Measurements from ENCODE around the gene CACNB4. TPM values are rescaled to one million over a fixed set of nuclear protein-coding genes. Genes with fewer than 3 reads are reported as not detected.

CACNB4 gene
- total and polyA plus RNA-seq, 4 experiments from 2014 or later: 0.47 to 0.64 TPM; not detected in 2

GRCh38 chr2:151819920-151820319, 278.9 kb downstream of the CACNB4 start:
- no peak overlapping the region for H3K4me3 Mint-ChIP-seq
- H3K27ac Mint-ChIP-seq: no peak overlapping the region
- peaks cover 5 to 18% of the 10 kb centered on the region in 2 donors for H3K36me3 Mint-ChIP-seq
- Histone ChIP-seq H3K4me3 (ENCODE audit: low read length in 2 of 2) (no peak overlapping the region), H3K27me3 (ENCODE audit: insufficient read depth, low read length) (no peaks in the 10 kb centered on the region), H3K36me3 (ENCODE audit: insufficient read depth, low read length) (no peaks in the 10 kb centered on the region), H3K9me3 (ENCODE audit: control insufficient read depth in 1 of 2, low read length in 2 of 2) (no peaks in the 10 kb centered on the region), H3K27ac (ENCODE audit: low read depth, low read length) (no peak overlapping the region), H3K4me1 (ENCODE audit: insufficient read depth, low read length) (peaks cover 25% of the 10 kb centered on the region)
- H3K4me1 Mint-ChIP-seq: peaks cover 37 to 73% (median 44%) of the 10 kb centered on the region in 4 donors
- ChIA-PET POLR2A (ENCODE audit: partially characterized antibody) (no interaction called here), CTCF (ENCODE audit: partially characterized antibody) (no interaction called here)
- intact Hi-C loops (cut with micrococcal nuclease): no loop called here
- H3K27me3 Mint-ChIP-seq: no peaks in the 10 kb centered on the region
- no peak for DNase-seq
- H3K9me3 Mint-ChIP-seq: no peaks in the 10 kb centered on the region

- CTCF ChIA-PET (ENCODE audit: partially characterized antibody): interaction anchor here (2.9 kb wide), 1 partner anchor 9 kb away, joined by 10 read pairs; no protein-coding TSS in a partner anchor
- peaks cover 8% of the 10 kb centered on the region for H3K4me1 ChIP-seq (ENCODE audit: insufficient read depth, low read length)
- H3K9me3 ChIP-seq (ENCODE audit: control insufficient read depth in 1 of 2, low read length in 2 of 2): no peaks in the 10 kb centered on the region
- no peaks in the 10 kb centered on the region for H3K27me3 ChIP-seq (ENCODE audit: insufficient read depth, low read length)
- peaks cover 8% of the 10 kb centered on the region for H3K36me3 ChIP-seq (ENCODE audit: insufficient read depth, low read length)
- Mint-ChIP-seq H3K9me3 (no peaks in the 10 kb centered on the region), H3K4me1 (peaks cover 22 to 53% (median 26%) of the 10 kb centered on the region in 4 donors), H3K27ac (no peak overlapping the region), H3K27me3 (no peaks in the 10 kb centered on the region), H3K4me3 (no peak overlapping the region), H3K36me3 (peaks cover 17 to 24% of the 10 kb centered on the region in 2 donors)
- H3K4me3 ChIP-seq (ENCODE audit: low read length in 2 of 2): no peak overlapping the region
- POLR2A ChIA-PET (ENCODE audit: partially characterized antibody): no interaction called here
- no peak for DNase-seq
- intact Hi-C loops (cut with micrococcal nuclease): no loop called here
- no peak overlapping the region for H3K27ac ChIP-seq (ENCODE audit: low read depth, low read length)
These were observed 280.9 kb downstream of the CACNB4 start for GRCh38 chr2:151817929-151818328.

GRCh38 chr2:151816843-151817242, 282.0 kb downstream of the CACNB4 start:
- Histone ChIP-seq H3K4me3 (ENCODE audit: low read length in 2 of 2) (no peak overlapping the region), H3K27ac (ENCODE audit: low read depth, low read length) (no peak overlapping the region), H3K27me3 (ENCODE audit: insufficient read depth, low read length) (no peaks in the 10 kb centered on the region), H3K9me3 (ENCODE audit: control insufficient read depth in 1 of 2, low read length in 2 of 2) (no peaks in the 10 kb centered on the region), H3K4me1 (ENCODE audit: insufficient read depth, low read length) (peaks cover 7% of the 10 kb centered on the region), H3K36me3 (ENCODE audit: insufficient read depth, low read length) (peaks cover 12% of the 10 kb centered on the region)
- H3K4me1 Mint-ChIP-seq: peaks cover 14 to 42% (median 19%) of the 10 kb centered on the region in 4 donors
- peaks cover 25 to 32% of the 10 kb centered on the region in 2 donors for H3K36me3 Mint-ChIP-seq
- CTCF ChIA-PET (ENCODE audit: partially characterized antibody): interaction anchor here (1.0 to 2.9 kb wide), 2 partner anchors 10 kb away, joined by 6 to 10 read pairs; no protein-coding TSS in a partner anchor
- no peak for DNase-seq
- H3K9me3 Mint-ChIP-seq: peaks cover 0 to 2% (median 0%) of the 10 kb centered on the region in 8 donors
- no peak overlapping the region for H3K27ac Mint-ChIP-seq
- intact Hi-C loops (cut with micrococcal nuclease): no loop called here
- no peak overlapping the region for H3K4me3 Mint-ChIP-seq
- no peaks in the 10 kb centered on the region for H3K27me3 Mint-ChIP-seq
- POLR2A ChIA-PET (ENCODE audit: partially characterized antibody): interaction anchor here (1.3 kb wide), 1 partner anchor 11 kb away, joined by 7 read pairs; the partner anchor contains the start of gene ARL5A

DNA sequence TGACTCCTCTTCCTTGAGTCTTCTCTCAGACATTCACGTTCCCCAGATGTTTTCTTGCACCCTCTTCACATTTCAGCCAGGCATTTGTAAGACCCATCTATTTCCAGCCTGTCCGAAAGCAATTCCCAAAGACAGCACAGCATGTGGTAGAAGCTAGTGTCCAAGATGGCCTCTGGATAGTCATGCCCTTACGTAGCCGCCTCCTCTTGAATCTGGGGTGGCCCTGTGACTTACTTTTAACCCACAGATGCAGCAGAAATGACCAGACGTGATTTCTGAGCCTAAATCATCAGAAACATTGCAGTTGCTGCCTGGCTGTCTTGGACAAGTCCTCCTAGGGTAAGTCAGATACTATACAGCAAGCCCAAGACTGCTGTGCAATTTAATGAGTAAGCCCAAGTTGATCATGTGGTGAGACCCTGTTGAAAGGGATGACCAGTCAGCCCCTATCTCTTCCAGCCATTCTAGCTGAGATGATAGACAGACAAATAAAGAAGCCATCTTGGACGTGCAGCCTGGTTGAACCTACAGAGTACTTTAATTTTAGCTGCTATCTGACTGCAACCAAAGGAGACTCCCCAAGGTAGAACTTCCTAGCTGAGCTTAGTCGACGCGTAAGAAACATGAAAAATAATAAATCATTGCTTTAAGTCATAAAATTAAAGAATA, 282.9 kb downstream of the CACNB4 start:
- no peak overlapping the region for H3K4me3 Mint-ChIP-seq
- no peaks in the 10 kb centered on the region for H3K27me3 Mint-ChIP-seq
- Histone ChIP-seq H3K27me3 (ENCODE audit: insufficient read depth, low read length) (no peaks in the 10 kb centered on the region), H3K27ac (ENCODE audit: low read depth, low read length) (no peak overlapping the region), H3K36me3 (ENCODE audit: insufficient read depth, low read length) (peaks cover 12% of the 10 kb centered on the region), H3K9me3 (ENCODE audit: control insufficient read depth in 1 of 2, low read length in 2 of 2) (no peaks in the 10 kb centered on the region), H3K4me3 (ENCODE audit: low read length in 2 of 2) (no peak overlapping the region), H3K4me1 (ENCODE audit: insufficient read depth, low read length) (peaks cover 7% of the 10 kb centered on the region)
- peaks cover 10 to 36% (median 14%) of the 10 kb centered on the region in 4 donors for H3K4me1 Mint-ChIP-seq
- peak overlapping the region in 1 of 7 donors; percentile 57 for H3K27ac Mint-ChIP-seq
- peaks cover 29 to 33% of the 10 kb centered on the region in 2 donors for H3K36me3 Mint-ChIP-seq
- H3K9me3 Mint-ChIP-seq: peaks cover 0 to 5% (median 0%) of the 10 kb centered on the region in 8 donors
- intact Hi-C loops (cut with micrococcal nuclease): no loop called here
- DNase-seq: no peak
- ChIA-PET POLR2A (ENCODE audit: partially characterized antibody) (interaction anchor here (1.3 kb wide), 1 partner anchor 12 kb away, joined by 7 read pairs; the partner anchor contains the start of gene ARL5A), CTCF (ENCODE audit: partially characterized antibody) (interaction anchor here (1.0 to 2.9 kb wide), 2 partner anchors 9 to 11 kb away, joined by 6 to 10 read pairs; no protein-coding TSS in a partner anchor)

DNA sequence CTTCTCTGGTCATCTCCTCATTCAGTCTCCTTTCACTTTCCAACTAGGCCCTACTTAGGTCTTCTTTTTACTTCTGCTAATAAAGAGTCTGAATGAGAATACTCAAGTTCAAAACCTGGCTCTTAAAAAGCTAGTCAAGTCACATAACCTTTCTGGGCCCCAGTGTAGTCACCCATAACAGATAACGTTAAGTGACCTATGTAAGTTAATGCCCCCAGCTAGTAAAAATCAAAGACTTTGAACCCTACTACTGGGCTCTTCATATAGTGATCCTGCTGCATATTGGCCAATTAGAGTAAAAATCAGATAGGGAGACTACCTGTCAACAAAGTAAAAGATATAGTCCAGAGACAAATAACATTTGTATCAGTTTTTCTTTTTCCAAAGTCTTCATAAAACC, 288.4 kb downstream of the CACNB4 start:
- Mint-ChIP-seq H3K27me3 (no peaks in the 10 kb centered on the region), H3K27ac (peak overlapping the region in 6 of 7 donors; percentile 3 to 88 (median 60)), H3K36me3 (peaks cover 33 to 39% of the 10 kb centered on the region in 2 donors), H3K9me3 (peaks cover 0 to 6% (median 0%) of the 10 kb centered on the region in 8 donors), H3K4me3 (no peak overlapping the region), H3K4me1 (peaks cover 4 to 9% (median 6%) of the 10 kb centered on the region in 4 donors)
- Histone ChIP-seq H3K36me3 (ENCODE audit: insufficient read depth, low read length) (peaks cover 21% of the 10 kb centered on the region), H3K27me3 (ENCODE audit: insufficient read depth, low read length) (no peaks in the 10 kb centered on the region), H3K4me3 (ENCODE audit: low read length in 2 of 2) (no peak overlapping the region), H3K4me1 (ENCODE audit: insufficient read depth, low read length) (peaks cover 14% of the 10 kb centered on the region), H3K9me3 (ENCODE audit: control insufficient read depth in 1 of 2, low read length in 2 of 2) (no peaks in the 10 kb centered on the region), H3K27ac (ENCODE audit: low read depth, low read length) (no peak overlapping the region)
- ChIA-PET POLR2A (ENCODE audit: partially characterized antibody) (no interaction called here), CTCF (ENCODE audit: partially characterized antibody) (no interaction called here)
- no peak for DNase-seq
- intact Hi-C loops (cut with micrococcal nuclease): no loop called here

DNA sequence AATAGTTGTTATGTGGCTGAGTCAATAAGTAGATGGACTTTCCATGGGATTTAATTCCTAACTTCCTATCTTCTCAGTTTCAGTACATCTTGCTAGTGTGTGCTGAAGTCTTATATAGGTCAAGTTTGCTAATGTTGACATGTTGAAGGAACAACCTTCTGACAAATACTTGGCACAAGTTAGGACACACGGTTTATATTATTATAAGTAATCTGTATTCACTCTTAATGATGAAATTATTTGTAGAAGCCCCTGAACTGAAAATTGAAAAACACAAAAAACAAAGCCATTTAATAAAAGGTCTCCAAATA, 289.8 kb downstream of the CACNB4 start:
- peak overlapping the region in 1 of 8 donors; percentile 18 for H3K4me3 Mint-ChIP-seq
- CTCF ChIA-PET (ENCODE audit: partially characterized antibody): no interaction called here
- POLR2A ChIA-PET (ENCODE audit: partially characterized antibody): no interaction called here
- peak overlapping the region in 4 of 7 donors; percentile 14 to 59 (median 37) for H3K27ac Mint-ChIP-seq
- H3K4me3 ChIP-seq (ENCODE audit: low read length in 2 of 2): peak overlapping the region in 1 of 2 donors; percentile 12
- H3K27me3 Mint-ChIP-seq: no peaks in the 10 kb centered on the region
- no peaks in the 10 kb centered on the region for H3K27me3 ChIP-seq (ENCODE audit: insufficient read depth, low read length)
- H3K36me3 ChIP-seq (ENCODE audit: insufficient read depth, low read length): peaks cover 23% of the 10 kb centered on the region
- intact Hi-C loops (cut with micrococcal nuclease): loop anchor here (5.0 to 10.0 kb wide), 2 partner anchors 172 to 194 kb away; no protein-coding TSS in a partner anchor
- no peak overlapping the region for H3K27ac ChIP-seq (ENCODE audit: low read depth, low read length)
- peaks cover 0 to 6% (median 0%) of the 10 kb centered on the region in 8 donors for H3K9me3 Mint-ChIP-seq
- peaks cover 14% of the 10 kb centered on the region for H3K4me1 ChIP-seq (ENCODE audit: insufficient read depth, low read length)
- no peaks in the 10 kb centered on the region for H3K9me3 ChIP-seq (ENCODE audit: control insufficient read depth in 1 of 2, low read length in 2 of 2)
- peaks cover 30 to 36% of the 10 kb centered on the region in 2 donors for H3K36me3 Mint-ChIP-seq
- H3K4me1 Mint-ChIP-seq: peaks cover 0 to 7% (median 4%) of the 10 kb centered on the region in 4 donors
- DNase-seq: no peak
